IMR-90 (cell line): ENCODE measurements around the gene RAPGEF1. TPM values are rescaled to one million over a fixed set of nuclear protein-coding genes. Genes with fewer than 3 reads are reported as not detected.

ENCODE experiments used
- ATAC-seq: fragments of 200-7000 bp; cut with Tn5 transposase; 2 replicates; pipeline ENCODE4 v1.9.1; 2020; ENCODE audit warnings: low read depth, mild to moderate bottlenecking, moderate library complexity
- BruUV-seq: library from RNA; stranded (reverse); fragments of 400-500 nt; replicated peaks from 2 replicates; lab custom pipeline; 2021; lab: Mats Ljungman, UMichigan
- CTCF ChIA-PET: fragments of 300-600 bp; formaldehyde crosslinking; extraction: SDS; loops from one replicate; lab custom pipeline; 2021; ENCODE audit warnings: antibody characterized with exemption; lab: Yijun Ruan, JAX
- POLR2A ChIA-PET: fragments of 300-600 bp; sonication (Branson Sonifier 250); formaldehyde crosslinking; loops from one replicate; lab custom pipeline; 2022; ENCODE audit warnings: antibody characterized with exemption; ENCODE audit not compliant: unreplicated experiment; lab: Charles Lee
- DNase-seq: peaks from one replicate; pipeline ENCODE4 v3.0.0; 2013
- H2AFZ ChIP-seq: replicated peaks from 2 replicates; pipeline ENCODE3; 2013; ENCODE audit warnings: low read length, mild to moderate bottlenecking; ENCODE audit not compliant: poor library complexity
- H2AK5ac ChIP-seq: 2 replicates; pipeline ENCODE4 v1.6.1; 2013; ENCODE audit warnings: low read depth, low read length, inconsistent platforms
- H2AK9ac ChIP-seq: replicated peaks from 2 replicates; pipeline ENCODE3; 2013; ENCODE audit warnings: mild to moderate bottlenecking, low read depth, low read length, moderate library complexity; ENCODE audit not compliant: poor library complexity
- H2BK120ac ChIP-seq: 2 replicates; pipeline ENCODE4 v1.6.1; 2013; ENCODE audit warnings: low read depth, low read length, inconsistent platforms
- H2BK15ac ChIP-seq: 3 replicates; pipeline ENCODE4 v1.6.1; 2013; ENCODE audit warnings: low read depth, low read length, inconsistent platforms
- H2BK20ac ChIP-seq: 2 replicates; pipeline ENCODE4 v1.6.1; 2013; ENCODE audit warnings: low read depth, mild to moderate bottlenecking, inconsistent platforms, low read length, moderate library complexity
- H2BK5ac ChIP-seq: 2 replicates; pipeline ENCODE4 v1.6.1; 2013; ENCODE audit warnings: mild to moderate bottlenecking, low read depth, low read length, inconsistent platforms; ENCODE audit not compliant: poor library complexity, severe bottlenecking
- H3K14ac ChIP-seq: replicated peaks from 2 replicates; pipeline ENCODE4 v1.6.1; 2013; ENCODE audit warnings: low read depth, low read length, inconsistent platforms
- H3K18ac ChIP-seq: 2 replicates; pipeline ENCODE4 v1.6.1; 2013; ENCODE audit warnings: low read depth, low read length, control low read depth
- H3K23ac ChIP-seq: 2 replicates; pipeline ENCODE4 v1.6.1; 2013; ENCODE audit warnings: low read depth, low read length, inconsistent platforms
- H3K27ac ChIP-seq: 2 replicates; pipeline ENCODE4 v1.5.1; 2013; ENCODE audit warnings: mild to moderate bottlenecking, control low read depth, low read length; ENCODE audit not compliant: insufficient read depth
- H3K27me3 ChIP-seq: 2 replicates; pipeline ENCODE4 v1.6.1; 2013; ENCODE audit warnings: low read length; ENCODE audit not compliant: control insufficient read depth, insufficient read depth
- H3K36me3 ChIP-seq: 2 replicates; pipeline ENCODE4 v1.6.1; 2013; ENCODE audit warnings: low read length, mixed read lengths; ENCODE audit not compliant: control insufficient read depth, insufficient read depth
- H3K4ac ChIP-seq: 2 replicates; pipeline ENCODE4 v1.6.1; 2013; ENCODE audit warnings: low read depth, low read length, inconsistent platforms
- H3K4me1 ChIP-seq: 2 replicates; pipeline ENCODE4 v1.6.1; 2013; ENCODE audit warnings: low read length, mixed read lengths; ENCODE audit not compliant: control insufficient read depth, insufficient read depth
- H3K4me2 ChIP-seq: 2 replicates; pipeline ENCODE4 v1.6.1; 2013; ENCODE audit warnings: low read depth, mild to moderate bottlenecking, control low read depth, low read length, moderate library complexity
- H3K4me3 ChIP-seq: 2 replicates; pipeline ENCODE4 v1.5.1; 2013; ENCODE audit warnings: low read depth, mild to moderate bottlenecking, control low read depth, low read length, moderate library complexity; ENCODE audit not compliant: insufficient read depth
- H3K56ac ChIP-seq: 2 replicates; pipeline ENCODE4 v1.6.1; 2013; ENCODE audit warnings: low read length, inconsistent platforms; ENCODE audit not compliant: insufficient read depth; ENCODE audit errors: extremely low read depth
- H3K79me1 ChIP-seq, 2 experiments: 2 replicates each; pipeline ENCODE4 v1.6.1; 2013; ENCODE audit warnings: low read length in 2 of 2, inconsistent platforms in 1 of 2, low read depth in 1 of 2
- H3K9ac ChIP-seq: 2 replicates; pipeline ENCODE4 v1.6.1; 2013; ENCODE audit warnings: low read depth, low read length, control low read depth
- H3K9me1 ChIP-seq: 2 replicates; pipeline ENCODE4 v1.6.1; 2013; ENCODE audit warnings: low read length, inconsistent platforms; ENCODE audit not compliant: insufficient read depth
- H3K9me3 ChIP-seq: 2 replicates; pipeline ENCODE4 v1.6.1; 2013; ENCODE audit warnings: low read length; ENCODE audit not compliant: control insufficient read depth, insufficient read depth
- H4K20me1 ChIP-seq: 2 replicates; pipeline ENCODE4 v1.6.1; 2013; ENCODE audit warnings: low read length, inconsistent platforms; ENCODE audit not compliant: insufficient read depth
- H4K5ac ChIP-seq: 2 replicates; pipeline ENCODE4 v1.6.1; 2013; ENCODE audit warnings: mild to moderate bottlenecking, low read depth, low read length, control low read depth
- H4K8ac ChIP-seq, 2 experiments: 2 replicates each; pipeline ENCODE4 v1.6.1; 2013; ENCODE audit warnings: low read depth in 2 of 2, low read length in 2 of 2, control low read depth in 1 of 2, inconsistent platforms in 1 of 2
- H4K91ac ChIP-seq: 2 replicates; pipeline ENCODE4 v1.6.1; 2013; ENCODE audit warnings: low read depth, low read length, inconsistent platforms; ENCODE audit not compliant: insufficient read depth
- CEBPB ChIP-seq: IDR thresholded peaks from 2 replicates; pipeline ENCODE4 v1.6.1; 2012; ENCODE audit warnings: low read depth, low read length, improper control_type of control experiment
- CHD1 ChIP-seq: IDR thresholded peaks from 2 replicates; pipeline ENCODE4 v1.6.1; 2012; ENCODE audit warnings: low read depth, low read length, improper control_type of control experiment
- FOS ChIP-seq: fragments of 150-350 bp; IDR thresholded peaks from 2 replicates; pipeline ENCODE4 v1.6.1; 2016; ENCODE audit warnings: low read depth, low read length
- MAFK ChIP-seq: IDR thresholded peaks from 2 replicates; pipeline ENCODE4 v1.6.1; 2012; ENCODE audit warnings: low read depth, low read length, improper control_type of control experiment
- MAZ ChIP-seq: IDR thresholded peaks from 2 replicates; pipeline ENCODE4 v1.6.1; 2012; ENCODE audit warnings: low read depth, mild to moderate bottlenecking, low read length, improper control_type of control experiment, moderate library complexity, borderline replicate concordance
- MXI1 ChIP-seq: IDR thresholded peaks from 2 replicates; pipeline ENCODE4 v1.6.1; 2012; ENCODE audit warnings: low read depth, mild to moderate bottlenecking, low read length, moderate library complexity, borderline replicate concordance
- NFE2L2 ChIP-seq: fragments of 150-350 bp; IDR thresholded peaks from 2 replicates; pipeline ENCODE4 v1.6.1; 2016; ENCODE audit warnings: low read depth, mild to moderate bottlenecking, low read length
- RCOR1 ChIP-seq: IDR thresholded peaks from 2 replicates; pipeline ENCODE4 v1.6.1; 2012; ENCODE audit warnings: mild to moderate bottlenecking, low read length, improper control_type of control experiment; ENCODE audit not compliant: insufficient replicate concordance
- WGBS, 2 experiments: methylation state at CpG; one replicate each; pipeline versions ENCODE4 v1.1.5 to v1.1.7; 2013; ENCODE audit warnings: missing lambda C conversion rate in 2 of 2; ENCODE audit not compliant: insufficient read length in 1 of 2; ENCODE audit errors: extremely low coverage in 2 of 2; 5-methylcytosine and 5-hydroxymethylcytosine counted together
- dilution Hi-C: fragments of 300-500 bp; cut with HindIII; formaldehyde crosslinking; loops from one replicate; pipeline ENCODE4 v1.14.3; 2018; ENCODE audit warnings: low sequenced_read_pairs; ENCODE audit not compliant: unreplicated experiment
- in situ Hi-C: fragments of 300-500 bp; cut with MboI; formaldehyde crosslinking; loops from 3 replicates; pipeline ENCODE4 v1.14.3; 2019; ENCODE audit warnings: low sequenced_read_pairs, inconsistent platforms, mixed read lengths
- intact Hi-C: fragments of 100-400 bp; cut with micrococcal nuclease; formaldehyde crosslinking; loops from 2 replicates; pipeline ENCODE4 v1.10.0; 2022
- polyA plus RNA-seq, 3 experiments: library from polyadenylated mRNA; depleted of rRNA; stranded (reverse); fragments of >200 nt; gene quantifications; 2 replicates each; pipeline ENCODE4 v1.2.3, GENCODE V29; 2012; ENCODE audit warnings: low replicate concordance in 1 of 3
- total RNA-seq: library from RNA; depleted of rRNA; stranded (reverse); fragments of >200 nt; gene quantifications from 2 replicates; pipeline ENCODE4 v1.2.3, GENCODE V29; 2012
- TF ChIP-seq, protein P1 (sequence below): fragments of 150-350 bp; IDR thresholded peaks from 2 replicates; pipeline ENCODE4 v1.6.1; 2016; ENCODE audit warnings: low read depth, mild to moderate bottlenecking, low read length, moderate library complexity, borderline replicate concordance
- TF ChIP-seq, protein P2 (sequence below): conservative IDR thresholded peaks from 2 replicates; pipeline ENCODE4 v1.5.1; 2012; ENCODE audit warnings: mild to moderate bottlenecking, low read depth, low read length, improper control_type of control experiment
- TF ChIP-seq, protein P3 (sequence below): fragments of 150-350 bp; IDR thresholded peaks from 2 replicates; pipeline ENCODE4 v1.6.1; 2017; ENCODE audit warnings: mild to moderate bottlenecking, antibody characterized with exemption, low read length, low read depth

Gene RAPGEF1
- total and polyA plus RNA-seq, 2 of the 4 experiments (the other 2 are of a cell fraction): 13.1 to 22.3 TPM

DNA sequence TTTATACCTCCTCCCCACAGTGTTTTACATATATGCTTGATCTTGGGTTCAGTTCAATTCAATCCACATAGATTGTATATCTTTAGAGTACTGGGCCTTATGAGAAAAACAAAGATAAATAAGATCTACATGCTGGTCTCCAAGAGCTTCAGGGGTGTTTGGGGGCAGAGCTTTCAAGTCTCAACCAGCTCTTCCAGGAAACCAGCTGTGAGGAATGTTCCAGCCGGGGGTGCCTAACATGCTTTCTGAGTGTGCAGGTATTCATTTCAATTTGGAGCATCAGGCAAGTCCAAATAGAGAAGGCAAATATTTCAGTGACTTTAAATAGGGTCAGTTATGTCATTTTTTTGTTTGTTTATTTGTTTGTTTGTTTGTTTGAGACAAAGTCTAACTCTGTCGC is 5.7 kb upstream of the RAPGEF1 start:
- Histone ChIP-seq H3K9ac (no peak overlapping the region), H4K8ac (no peak overlapping the region), H4K20me1 (no peaks in the 10 kb centered on the region), H3K4me1 (no peaks in the 10 kb centered on the region), H2BK15ac (no peak overlapping the region), H2AFZ (no peak overlapping the region), H3K4me3 (no peak overlapping the region), H3K36me3 (no peaks in the 10 kb centered on the region), H3K4ac (no peak overlapping the region), H3K27ac (no peak overlapping the region), H3K9me3 (no peaks in the 10 kb centered on the region), H3K27me3 (peaks cover 6% of the 10 kb centered on the region), H3K9me1 (no peaks in the 10 kb centered on the region), H3K4me2 (no peak overlapping the region), H4K91ac (no peak overlapping the region), H3K79me1 (no peaks in the 10 kb centered on the region), H3K56ac (no peak overlapping the region), H2BK20ac (no peak overlapping the region), H3K14ac (no peak overlapping the region), H2AK5ac (no peak overlapping the region), H2BK120ac (no peak overlapping the region), H3K23ac (no peak overlapping the region), H2AK9ac (no peak overlapping the region), H3K18ac (no peak overlapping the region), H2BK5ac (no peak overlapping the region), H4K5ac (no peak overlapping the region)
- no TSS peak for BruUV-seq
- ChIA-PET POLR2A (no interaction called here), CTCF (interaction anchor here (1.4 kb wide), 1 partner anchor 10 kb away, joined by 4 read pairs; no protein-coding TSS in a partner anchor)
- no CpG with 5 or more reads among the region's 2 CpGs for WGBS, 2 experiments
- no peak for TF ChIP-seq CEBPB
- TF ChIP-seq NFE2L2: no peak
- TF ChIP-seq, protein P1, sequence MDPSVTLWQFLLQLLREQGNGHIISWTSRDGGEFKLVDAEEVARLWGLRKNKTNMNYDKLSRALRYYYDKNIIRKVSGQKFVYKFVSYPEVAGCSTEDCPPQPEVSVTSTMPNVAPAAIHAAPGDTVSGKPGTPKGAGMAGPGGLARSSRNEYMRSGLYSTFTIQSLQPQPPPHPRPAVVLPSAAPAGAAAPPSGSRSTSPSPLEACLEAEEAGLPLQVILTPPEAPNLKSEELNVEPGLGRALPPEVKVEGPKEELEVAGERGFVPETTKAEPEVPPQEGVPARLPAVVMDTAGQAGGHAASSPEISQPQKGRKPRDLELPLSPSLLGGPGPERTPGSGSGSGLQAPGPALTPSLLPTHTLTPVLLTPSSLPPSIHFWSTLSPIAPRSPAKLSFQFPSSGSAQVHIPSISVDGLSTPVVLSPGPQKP: no peak
- TF ChIP-seq, protein P2, sequence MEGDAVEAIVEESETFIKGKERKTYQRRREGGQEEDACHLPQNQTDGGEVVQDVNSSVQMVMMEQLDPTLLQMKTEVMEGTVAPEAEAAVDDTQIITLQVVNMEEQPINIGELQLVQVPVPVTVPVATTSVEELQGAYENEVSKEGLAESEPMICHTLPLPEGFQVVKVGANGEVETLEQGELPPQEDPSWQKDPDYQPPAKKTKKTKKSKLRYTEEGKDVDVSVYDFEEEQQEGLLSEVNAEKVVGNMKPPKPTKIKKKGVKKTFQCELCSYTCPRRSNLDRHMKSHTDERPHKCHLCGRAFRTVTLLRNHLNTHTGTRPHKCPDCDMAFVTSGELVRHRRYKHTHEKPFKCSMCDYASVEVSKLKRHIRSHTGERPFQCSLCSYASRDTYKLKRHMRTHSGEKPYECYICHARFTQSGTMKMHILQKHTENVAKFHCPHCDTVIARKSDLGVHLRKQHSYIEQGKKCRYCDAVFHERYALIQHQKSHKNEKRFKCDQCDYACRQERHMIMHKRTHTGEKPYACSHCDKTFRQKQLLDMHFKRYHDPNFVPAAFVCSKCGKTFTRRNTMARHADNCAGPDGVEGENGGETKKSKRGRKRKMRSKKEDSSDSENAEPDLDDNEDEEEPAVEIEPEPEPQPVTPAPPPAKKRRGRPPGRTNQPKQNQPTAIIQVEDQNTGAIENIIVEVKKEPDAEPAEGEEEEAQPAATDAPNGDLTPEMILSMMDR: no peak
- no peak for TF ChIP-seq RCOR1
- no peak for TF ChIP-seq MXI1
- no peak for TF ChIP-seq CHD1
- TF ChIP-seq, protein P3, sequence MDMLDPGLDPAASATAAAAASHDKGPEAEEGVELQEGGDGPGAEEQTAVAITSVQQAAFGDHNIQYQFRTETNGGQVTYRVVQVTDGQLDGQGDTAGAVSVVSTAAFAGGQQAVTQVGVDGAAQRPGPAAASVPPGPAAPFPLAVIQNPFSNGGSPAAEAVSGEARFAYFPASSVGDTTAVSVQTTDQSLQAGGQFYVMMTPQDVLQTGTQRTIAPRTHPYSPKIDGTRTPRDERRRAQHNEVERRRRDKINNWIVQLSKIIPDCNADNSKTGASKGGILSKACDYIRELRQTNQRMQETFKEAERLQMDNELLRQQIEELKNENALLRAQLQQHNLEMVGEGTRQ: no peak
- TF ChIP-seq MAFK: no peak
- no peak for TF ChIP-seq FOS
- no peak for TF ChIP-seq MAZ
- ATAC-seq (no peak), DNase-seq (no peak)
- intact Hi-C loops: loop anchor here (2.0 to 5.0 kb wide), 2 partner anchors 215 to 243 kb away; partner anchors contain the start of genes POMT1 and UCK1
- in situ Hi-C loops: loop anchor here (10.0 kb wide), 1 partner anchor 241 kb away; the partner anchor contains the start of gene POMT1
- dilution Hi-C loops: no loop called here
